ENCODE data around the gene SHROOM4.

The SHROOM4 gene

DNA sequence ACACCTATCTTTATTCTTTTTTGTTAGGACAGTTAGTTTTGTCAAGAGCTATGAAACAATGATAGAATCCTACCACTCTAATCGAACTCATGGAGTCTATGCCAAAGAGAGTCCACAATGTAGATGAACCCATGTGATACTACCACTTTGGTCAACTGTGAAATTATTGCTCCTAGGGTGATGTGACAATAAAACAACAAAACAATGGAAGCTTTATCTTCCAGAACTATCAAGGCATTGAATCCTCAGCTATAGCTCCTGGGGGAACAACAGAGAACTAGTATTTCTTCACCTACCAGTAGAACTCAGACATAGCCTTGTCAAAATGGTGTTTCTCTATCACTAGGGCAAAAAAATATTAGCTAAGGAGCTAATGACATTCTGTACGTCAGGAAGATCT is 62.9 kb downstream of the SHROOM4 start:
- Histone ChIP-seq H3K9ac (ENCODE audit: low read length in 2 of 2) (no peak overlapping the region), H3K27me3 (ENCODE audit: control insufficient read depth in 1 of 2, insufficient read depth in 2 of 2, low read length in 2 of 2) (peaks cover 0 to 6% of the 10 kb centered on the region in 2 donors), H3K9me3 (ENCODE audit: control insufficient read depth in 2 of 2, low read length in 2 of 2) (no peaks in the 10 kb centered on the region), H3K27ac (ENCODE audit: low read length) (no peak overlapping the region), H3K4me3 (ENCODE audit: low read length in 2 of 2) (no peak overlapping the region), H3K4me1 (ENCODE audit: control insufficient read depth, insufficient read depth, low read length) (no peaks in the 10 kb centered on the region), H3K36me3 (ENCODE audit: control insufficient read depth in 2 of 2, insufficient read depth in 2 of 2, low read length in 2 of 2) (no peaks in the 10 kb centered on the region)

DNA sequence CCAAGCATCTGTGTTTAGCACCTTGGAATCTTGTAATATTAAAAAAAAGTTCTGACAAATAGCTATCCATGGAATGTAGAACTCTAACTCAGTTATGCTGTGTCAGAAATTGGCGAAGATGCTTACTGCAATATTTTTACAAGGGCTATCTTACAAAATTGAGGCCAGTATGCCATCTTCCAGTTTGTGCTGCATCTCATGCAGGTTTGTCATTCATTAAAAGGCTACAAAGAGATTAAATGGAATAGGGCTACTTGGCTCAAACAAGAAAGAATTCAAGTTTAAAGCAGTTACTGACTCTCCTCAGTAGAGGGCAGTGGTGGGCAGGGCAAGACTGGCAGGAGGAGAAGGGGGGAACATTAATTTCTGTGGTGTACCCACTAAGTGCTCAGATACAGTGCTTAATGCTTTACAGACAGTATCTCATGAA is 66.5 kb downstream of the SHROOM4 start:
- Histone ChIP-seq H3K9me3 (ENCODE audit: control insufficient read depth in 2 of 2, low read length in 2 of 2) (no peaks in the 10 kb centered on the region), H3K36me3 (ENCODE audit: control insufficient read depth in 2 of 2, insufficient read depth in 2 of 2, low read length in 2 of 2) (no peaks in the 10 kb centered on the region)

GRCh38 chrX:50736656-50737055 is 77.3 kb downstream of the SHROOM4 start:
- Histone ChIP-seq H3K36me3 (ENCODE audit: control insufficient read depth in 2 of 2, insufficient read depth in 2 of 2, low read length in 2 of 2) (no peaks in the 10 kb centered on the region), H3K27me3 (ENCODE audit: control insufficient read depth in 1 of 2, insufficient read depth in 2 of 2, low read length in 2 of 2) (no peaks in the 10 kb centered on the region), H3K4me1 (ENCODE audit: control insufficient read depth, insufficient read depth, low read length) (no peaks in the 10 kb centered on the region), H3K27ac (ENCODE audit: low read length) (no peak overlapping the region), H3K9ac (ENCODE audit: low read length in 2 of 2) (no peak overlapping the region), H3K4me3 (ENCODE audit: low read length in 2 of 2) (no peak overlapping the region), H3K9me3 (ENCODE audit: control insufficient read depth in 2 of 2, low read length in 2 of 2) (no peaks in the 10 kb centered on the region)

More for the DNA sequence above, 66.5 kb downstream of the SHROOM4 start:
- H3K4me1 ChIP-seq (ENCODE audit: control insufficient read depth, insufficient read depth, low read length), result no peaks in the 10 kb centered on the region
- no peak overlapping the region for H3K27ac ChIP-seq (ENCODE audit: low read length)
- no peak overlapping the region for H3K9ac ChIP-seq (ENCODE audit: low read length in 2 of 2)
- no peak overlapping the region for H3K4me3 ChIP-seq (ENCODE audit: low read length in 2 of 2)
- H3K27me3 ChIP-seq (ENCODE audit: control insufficient read depth in 1 of 2, insufficient read depth in 2 of 2, low read length in 2 of 2), result peaks cover 0 to 4% of the 10 kb centered on the region in 2 donors

DNA sequence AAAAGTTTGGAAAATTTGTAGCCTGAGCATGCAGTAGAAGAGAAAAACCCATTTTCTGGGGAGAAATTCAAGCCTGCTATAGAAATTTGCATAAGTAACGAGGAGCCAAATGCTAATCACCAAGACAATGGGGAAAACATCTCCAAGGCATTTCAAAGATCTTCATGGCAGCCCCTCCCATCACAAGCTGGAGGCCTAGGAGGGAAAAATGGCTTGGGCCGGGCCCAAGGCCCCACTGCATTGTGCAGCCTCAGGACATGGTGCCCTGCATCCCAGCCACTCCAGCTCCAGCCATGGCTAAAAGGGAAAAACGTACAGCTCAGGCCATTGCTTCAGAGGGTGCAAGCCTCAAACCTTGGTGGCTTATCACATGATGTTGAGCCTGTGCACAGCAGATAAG is 87.7 kb downstream of the SHROOM4 start:
- Histone ChIP-seq H3K27me3 (ENCODE audit: control insufficient read depth in 1 of 2, insufficient read depth in 2 of 2, low read length in 2 of 2) (peaks cover 0 to 3% of the 10 kb centered on the region in 2 donors), H3K27ac (ENCODE audit: low read length) (no peak overlapping the region), H3K9me3 (ENCODE audit: control insufficient read depth in 2 of 2, low read length in 2 of 2) (no peaks in the 10 kb centered on the region), H3K4me3 (ENCODE audit: low read length in 2 of 2) (no peak overlapping the region), H3K9ac (ENCODE audit: low read length in 2 of 2) (no peak overlapping the region), H3K36me3 (ENCODE audit: control insufficient read depth in 2 of 2, insufficient read depth in 2 of 2, low read length in 2 of 2) (no peaks in the 10 kb centered on the region), H3K4me1 (ENCODE audit: control insufficient read depth, insufficient read depth, low read length) (no peaks in the 10 kb centered on the region)

DNA sequence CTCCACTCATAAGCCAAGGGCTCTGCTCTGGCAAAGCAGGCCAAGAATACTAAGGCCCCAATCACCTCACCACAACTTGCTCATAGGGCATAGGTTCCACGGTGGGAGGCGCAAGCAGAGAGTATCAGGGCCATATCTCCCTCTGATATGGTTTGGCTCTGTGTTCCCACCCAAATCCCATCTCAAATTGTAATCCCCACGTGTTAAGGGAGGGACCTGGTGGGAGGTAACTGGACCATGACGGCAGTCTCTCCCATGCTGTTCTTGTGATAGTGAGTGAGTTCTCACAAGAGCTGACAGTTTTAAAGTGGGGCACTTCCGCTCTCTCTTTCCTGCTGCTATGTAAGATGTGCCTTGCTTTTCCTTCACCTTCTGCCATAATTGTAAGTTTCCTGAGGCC is 88.7 kb downstream of the SHROOM4 start:
- H3K27me3 ChIP-seq (ENCODE audit: control insufficient read depth in 1 of 2, insufficient read depth in 2 of 2, low read length in 2 of 2), result peaks cover 0 to 3% of the 10 kb centered on the region in 2 donors

GRCh38 chrX:50723006-50723405 is 91.0 kb downstream of the SHROOM4 start:
- Histone ChIP-seq H3K4me1 (ENCODE audit: control insufficient read depth, insufficient read depth, low read length) (no peaks in the 10 kb centered on the region), H3K36me3 (ENCODE audit: control insufficient read depth in 2 of 2, insufficient read depth in 2 of 2, low read length in 2 of 2) (no peaks in the 10 kb centered on the region), H3K9ac (ENCODE audit: low read length in 2 of 2) (no peak overlapping the region), H3K9me3 (ENCODE audit: control insufficient read depth in 2 of 2, low read length in 2 of 2) (no peaks in the 10 kb centered on the region), H3K27ac (ENCODE audit: low read length) (no peak overlapping the region), H3K27me3 (ENCODE audit: control insufficient read depth in 1 of 2, insufficient read depth in 2 of 2, low read length in 2 of 2) (peaks cover 0 to 3% of the 10 kb centered on the region in 2 donors), H3K4me3 (ENCODE audit: low read length in 2 of 2) (no peak overlapping the region)

More for the DNA sequence above, 88.7 kb downstream of the SHROOM4 start:
- no peak overlapping the region for H3K4me3 ChIP-seq (ENCODE audit: low read length in 2 of 2)
- no peaks in the 10 kb centered on the region for H3K4me1 ChIP-seq (ENCODE audit: control insufficient read depth, insufficient read depth, low read length)
- H3K27ac ChIP-seq (ENCODE audit: low read length), result no peak overlapping the region
- H3K9me3 ChIP-seq (ENCODE audit: control insufficient read depth in 2 of 2, low read length in 2 of 2), result no peaks in the 10 kb centered on the region
- no peaks in the 10 kb centered on the region for H3K36me3 ChIP-seq (ENCODE audit: control insufficient read depth in 2 of 2, insufficient read depth in 2 of 2, low read length in 2 of 2)
- no peak overlapping the region for H3K9ac ChIP-seq (ENCODE audit: low read length in 2 of 2)

GRCh38 chrX:50721764-50722521 is 92.1 kb downstream of the SHROOM4 start:
- Histone ChIP-seq H3K27me3 (ENCODE audit: control insufficient read depth in 1 of 2, insufficient read depth in 2 of 2, low read length in 2 of 2) (peaks cover 0 to 6% of the 10 kb centered on the region in 2 donors), H3K9ac (ENCODE audit: low read length in 2 of 2) (no peak overlapping the region), H3K27ac (ENCODE audit: low read length) (no peak overlapping the region), H3K36me3 (ENCODE audit: control insufficient read depth in 2 of 2, insufficient read depth in 2 of 2, low read length in 2 of 2) (no peaks in the 10 kb centered on the region), H3K4me3 (ENCODE audit: low read length in 2 of 2) (no peak overlapping the region), H3K9me3 (ENCODE audit: control insufficient read depth in 2 of 2, low read length in 2 of 2) (no peaks in the 10 kb centered on the region), H3K4me1 (ENCODE audit: control insufficient read depth, insufficient read depth, low read length) (no peaks in the 10 kb centered on the region)

- H3K27me3 ChIP-seq (ENCODE audit: control insufficient read depth in 1 of 2, insufficient read depth in 2 of 2, low read length in 2 of 2), result peaks cover 0 to 4% of the 10 kb centered on the region in 2 donors
- no peaks in the 10 kb centered on the region for H3K4me1 ChIP-seq (ENCODE audit: control insufficient read depth, insufficient read depth, low read length)
- no peak overlapping the region for H3K9ac ChIP-seq (ENCODE audit: low read length in 2 of 2)
- no peaks in the 10 kb centered on the region for H3K9me3 ChIP-seq (ENCODE audit: control insufficient read depth in 2 of 2, low read length in 2 of 2)
- no peak overlapping the region for H3K4me3 ChIP-seq (ENCODE audit: low read length in 2 of 2)
- no peaks in the 10 kb centered on the region for H3K36me3 ChIP-seq (ENCODE audit: control insufficient read depth in 2 of 2, insufficient read depth in 2 of 2, low read length in 2 of 2)
- H3K27ac ChIP-seq (ENCODE audit: low read length), result no peak overlapping the region
Observed at GRCh38 chrX:50719614-50720013, 94.4 kb downstream of the SHROOM4 start.

- no peaks in the 10 kb centered on the region for H3K4me1 ChIP-seq (ENCODE audit: control insufficient read depth, insufficient read depth, low read length)
- no peaks in the 10 kb centered on the region for H3K36me3 ChIP-seq (ENCODE audit: control insufficient read depth in 2 of 2, insufficient read depth in 2 of 2, low read length in 2 of 2)
- no peak overlapping the region for H3K27ac ChIP-seq (ENCODE audit: low read length)
- H3K27me3 ChIP-seq (ENCODE audit: control insufficient read depth in 1 of 2, insufficient read depth in 2 of 2, low read length in 2 of 2), result peaks cover 0 to 4% of the 10 kb centered on the region in 2 donors
- H3K9me3 ChIP-seq (ENCODE audit: control insufficient read depth in 2 of 2, low read length in 2 of 2), result no peaks in the 10 kb centered on the region
- no peak overlapping the region for H3K4me3 ChIP-seq (ENCODE audit: low read length in 2 of 2)
- H3K9ac ChIP-seq (ENCODE audit: low read length in 2 of 2), result no peak overlapping the region
Observed at GRCh38 chrX:50718776-50719175, 95.2 kb downstream of the SHROOM4 start.

- Histone ChIP-seq H3K9me3 (ENCODE audit: control insufficient read depth in 2 of 2, low read length in 2 of 2) (no peaks in the 10 kb centered on the region), H3K36me3 (ENCODE audit: control insufficient read depth in 2 of 2, insufficient read depth in 2 of 2, low read length in 2 of 2) (no peaks in the 10 kb centered on the region), H3K27me3 (ENCODE audit: control insufficient read depth in 1 of 2, insufficient read depth in 2 of 2, low read length in 2 of 2) (peaks cover 0 to 5% of the 10 kb centered on the region in 2 donors), H3K27ac (ENCODE audit: low read length) (no peak overlapping the region), H3K9ac (ENCODE audit: low read length in 2 of 2) (no peak overlapping the region), H3K4me3 (ENCODE audit: low read length in 2 of 2) (no peak overlapping the region), H3K4me1 (ENCODE audit: control insufficient read depth, insufficient read depth, low read length) (no peaks in the 10 kb centered on the region)
Observed at GRCh38 chrX:50716706-50717105, 97.3 kb downstream of the SHROOM4 start.

GRCh38 chrX:50712777-50713176 is 101.2 kb downstream of the SHROOM4 start:
- Histone ChIP-seq H3K9ac (ENCODE audit: low read length in 2 of 2) (no peak overlapping the region), H3K27ac (ENCODE audit: low read length) (no peak overlapping the region), H3K27me3 (ENCODE audit: control insufficient read depth in 1 of 2, insufficient read depth in 2 of 2, low read length in 2 of 2) (peaks cover 0 to 8% of the 10 kb centered on the region in 2 donors), H3K4me3 (ENCODE audit: low read length in 2 of 2) (no peak overlapping the region), H3K36me3 (ENCODE audit: control insufficient read depth in 2 of 2, insufficient read depth in 2 of 2, low read length in 2 of 2) (no peaks in the 10 kb centered on the region), H3K4me1 (ENCODE audit: control insufficient read depth, insufficient read depth, low read length) (peaks cover 8% of the 10 kb centered on the region), H3K9me3 (ENCODE audit: control insufficient read depth in 2 of 2, low read length in 2 of 2) (no peaks in the 10 kb centered on the region)

All from stomach smooth muscle (tissue), 2 donors.